HG03135 (cell line): Measurements from ENCODE around the gene ZNF442.
"Not testable (repeated sequence)": the region's sequence is repeated elsewhere in the genome, so short reads cannot be mapped to it uniquely, and the experiment has no call there.

ENCODE experiments used
- ATAC-seq: cut with Tn5 transposase; IDR thresholded peaks from one replicate; pipeline ENCODE4 v1.9.1; 2021; ENCODE audit warnings: mild to moderate bottlenecking, moderate library complexity; ENCODE audit not compliant: unreplicated experiment

The ZNF442 gene

DNA sequence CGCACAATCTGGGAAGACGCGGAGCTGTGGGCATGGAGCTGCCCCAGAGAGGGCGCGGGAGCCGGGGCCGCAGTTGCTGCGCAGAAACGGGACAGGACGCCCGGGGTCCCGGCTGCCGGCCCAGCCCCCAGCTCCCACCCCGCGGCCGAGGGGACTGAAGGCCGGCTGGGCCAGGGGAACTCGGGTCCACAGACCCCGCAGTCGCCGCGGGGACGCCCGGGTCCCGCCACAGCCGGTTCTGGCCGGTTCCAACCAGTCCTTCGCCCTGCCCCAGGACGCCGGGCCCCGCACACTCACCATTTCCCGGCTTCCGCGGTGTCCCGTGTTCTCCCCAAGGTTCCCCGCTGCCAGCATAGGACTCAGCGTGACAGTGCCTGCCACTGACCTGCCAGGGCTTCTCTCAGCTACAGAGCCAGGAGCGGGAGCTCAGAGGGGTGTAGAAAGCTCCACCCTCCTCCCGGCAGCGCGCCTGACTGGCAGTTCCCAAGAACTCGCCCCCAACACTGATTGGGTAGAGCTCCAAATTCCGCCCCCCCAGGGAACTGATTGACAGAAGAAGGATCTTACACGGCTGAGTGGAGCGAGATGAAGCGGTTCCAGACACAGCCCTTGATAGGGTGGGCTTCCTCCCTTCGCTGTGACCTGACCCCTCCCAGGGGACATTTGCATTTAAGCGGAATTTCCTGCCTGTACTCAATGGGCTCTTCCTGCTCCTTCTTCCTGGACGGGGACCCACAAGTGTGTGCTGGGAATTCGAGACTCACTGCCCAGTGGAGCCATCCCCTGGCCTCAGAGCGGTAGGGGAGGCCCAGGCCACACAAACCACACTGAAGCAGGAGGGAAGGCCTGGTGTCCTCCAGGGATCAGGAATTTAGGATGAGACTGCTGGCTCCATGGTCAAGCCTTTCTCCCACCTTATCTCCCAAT lies at the start of gene ZNF442:
Gene ZNF442, minus strand, starts transcription at position 448 of the 927 bp plus-strand sequence. CDS start 2,052 bp downstream, outside the sequence.
- ATAC-seq, result peak; percentile 89

GRCh38 chr19:12411893-12412292 lies 46.4 kb upstream of the ZNF442 start:
- no peak for ATAC-seq

DNA sequence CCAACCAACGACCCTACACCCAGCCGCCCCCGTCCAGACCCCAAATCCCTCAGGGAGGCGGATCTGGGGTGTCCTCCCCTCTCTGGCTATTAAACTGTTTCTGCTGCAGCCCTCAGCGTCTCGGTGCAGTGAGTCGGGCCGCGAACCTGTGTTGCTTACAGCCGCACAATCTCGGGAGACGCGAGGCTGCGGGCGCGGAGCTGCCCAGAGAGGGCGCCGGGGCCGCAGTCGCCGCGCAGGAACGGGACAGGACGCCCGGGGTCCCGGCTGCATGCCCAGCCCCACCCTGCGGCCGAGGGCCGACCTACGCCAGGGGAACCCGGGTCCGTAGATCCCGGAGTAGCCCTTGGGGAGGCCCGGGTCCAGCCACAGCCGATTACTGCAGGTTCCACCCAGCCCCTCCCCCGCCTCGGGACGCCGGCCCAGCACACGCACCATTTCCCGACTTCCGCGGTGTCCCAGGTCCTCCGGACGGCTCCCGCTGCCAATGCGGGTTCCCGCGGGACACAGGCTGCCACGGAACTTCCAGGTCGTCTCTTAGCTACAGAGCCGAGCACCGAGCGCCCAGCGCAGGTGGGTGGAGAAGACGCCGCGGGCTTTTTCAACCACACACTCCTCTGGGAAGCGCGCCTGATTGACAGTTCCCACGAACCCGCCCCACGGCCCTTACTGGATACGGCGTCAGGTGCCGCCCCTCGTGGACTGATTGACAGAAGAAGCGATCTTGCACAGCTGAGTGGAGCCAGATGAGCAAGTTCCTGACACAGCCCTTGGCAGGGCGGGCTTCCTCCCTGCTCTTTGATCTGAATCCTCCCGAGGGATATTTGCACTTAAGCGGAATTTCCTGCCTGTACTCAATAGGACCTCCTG lies 35.4 kb upstream of the ZNF442 start, which contains the start of gene ZNF799:
Gene ZNF799, minus strand, starts transcription at position 639 of the 870 bp plus-strand sequence. Its CDS starts 201 bp downstream, at position 438.
- peak; percentile 73 for ATAC-seq

DNA sequence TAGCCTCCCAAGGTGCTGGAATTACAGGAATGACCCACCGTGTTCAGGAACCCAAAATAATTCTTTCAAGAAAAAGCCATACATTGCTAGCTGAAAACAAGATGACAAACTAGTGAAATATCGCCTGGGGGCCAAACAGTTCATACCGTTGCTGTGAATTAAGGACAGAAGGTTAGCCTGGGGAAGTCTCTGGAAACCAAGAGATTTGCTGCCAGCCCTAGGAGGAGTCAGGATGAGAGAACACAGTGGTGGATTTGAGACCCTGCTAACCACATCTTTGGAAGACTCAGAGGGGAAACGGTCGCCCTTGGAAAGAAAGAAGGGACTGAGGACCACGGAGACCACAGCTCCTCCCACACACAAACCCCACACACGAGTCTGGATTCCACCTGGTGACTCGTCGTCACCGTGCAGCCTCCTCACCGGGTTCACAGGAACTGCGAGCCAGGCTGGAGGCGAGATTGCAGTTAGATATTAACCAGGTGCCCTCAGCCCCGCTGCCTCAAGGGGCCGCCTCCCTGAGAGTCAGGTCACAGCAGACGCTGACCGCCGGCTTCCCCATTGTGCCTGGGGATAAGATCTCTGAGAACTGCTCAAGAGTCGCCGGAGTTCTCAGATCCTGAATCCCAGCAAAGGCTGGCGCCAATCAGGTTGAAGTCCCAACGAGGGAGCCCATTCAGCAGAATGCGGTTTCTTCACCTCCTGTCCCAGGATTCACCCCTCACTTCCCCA lies 34.6 kb upstream of the ZNF442 start:
- ATAC-seq, result peak; percentile 43

DNA sequence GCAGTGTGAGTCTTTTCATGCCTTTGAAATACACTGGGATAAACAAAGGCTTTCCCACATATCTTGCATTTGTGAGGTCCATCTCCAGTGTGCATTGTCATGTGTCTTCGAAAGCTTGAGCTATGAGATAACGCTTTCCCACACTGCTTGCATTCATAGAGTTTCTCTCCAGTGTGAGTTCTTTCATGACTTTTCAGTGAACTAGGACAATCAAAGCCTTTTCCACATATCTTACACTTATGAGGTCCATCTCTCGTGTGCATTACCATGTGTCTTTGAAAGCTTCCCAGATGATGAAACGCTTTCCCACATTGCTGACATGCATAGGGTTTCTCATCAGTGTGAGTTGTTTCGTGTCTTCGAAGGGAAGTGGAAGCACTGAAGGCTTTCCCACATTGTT lies 25.7 kb upstream of the ZNF442 start:
- not testable (repeated sequence) for ATAC-seq

DNA sequence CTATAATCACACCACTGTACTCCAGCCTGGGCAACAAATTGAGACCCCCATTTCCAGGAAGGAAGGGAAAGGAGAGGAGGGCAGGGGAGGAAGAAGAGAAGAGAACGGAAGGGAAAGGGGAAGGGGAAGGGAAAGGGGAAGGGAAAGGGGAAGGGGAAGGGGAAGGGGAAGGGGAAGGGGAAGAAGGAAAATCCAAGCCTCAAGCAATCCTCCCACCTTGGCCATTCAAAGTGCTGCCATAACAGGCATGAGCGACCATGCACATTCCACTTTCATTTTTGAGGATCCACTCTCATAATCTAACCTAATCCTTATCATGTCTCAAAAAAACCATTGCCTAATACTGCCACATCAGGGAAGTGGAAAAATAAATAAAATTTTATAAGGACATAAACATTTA lies 20.9 kb upstream of the ZNF442 start:
- not testable (repeated sequence) for ATAC-seq

GRCh38 chr19:12380444-12380737 lies 14.9 kb upstream of the ZNF442 start:
- ATAC-seq, result no peak

GRCh38 chr19:12379732-12380443 lies 14.4 kb upstream of the ZNF442 start:
- no peak for ATAC-seq

DNA sequence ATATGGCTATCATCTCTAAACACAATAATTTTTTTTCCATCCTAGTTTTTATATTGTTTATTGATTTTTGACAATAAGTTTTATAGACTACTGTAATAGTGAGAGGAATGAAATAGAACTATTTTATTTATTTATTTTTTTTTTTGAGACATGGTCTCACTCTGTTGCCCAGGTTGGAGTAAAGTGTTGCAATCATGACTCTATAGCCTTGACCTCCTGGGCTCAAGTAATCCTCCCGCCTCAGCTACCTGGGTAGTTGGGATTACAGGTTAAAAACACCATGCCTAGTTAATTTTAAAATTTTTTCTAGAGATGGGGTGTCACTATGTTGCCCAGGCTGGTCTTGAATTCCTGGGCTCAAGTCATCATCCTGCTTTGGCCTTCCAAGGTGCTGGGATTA lies 8.5 kb upstream of the ZNF442 start:
- ATAC-seq, result no peak

GRCh38 chr19:12364391-12365235 lies 870 bp downstream of the ZNF442 start:
- no peak for ATAC-seq

- not testable (repeated sequence) for ATAC-seq
Measured at GRCh38 chr19:12362236-12362635, 3.2 kb downstream of the ZNF442 start.

DNA sequence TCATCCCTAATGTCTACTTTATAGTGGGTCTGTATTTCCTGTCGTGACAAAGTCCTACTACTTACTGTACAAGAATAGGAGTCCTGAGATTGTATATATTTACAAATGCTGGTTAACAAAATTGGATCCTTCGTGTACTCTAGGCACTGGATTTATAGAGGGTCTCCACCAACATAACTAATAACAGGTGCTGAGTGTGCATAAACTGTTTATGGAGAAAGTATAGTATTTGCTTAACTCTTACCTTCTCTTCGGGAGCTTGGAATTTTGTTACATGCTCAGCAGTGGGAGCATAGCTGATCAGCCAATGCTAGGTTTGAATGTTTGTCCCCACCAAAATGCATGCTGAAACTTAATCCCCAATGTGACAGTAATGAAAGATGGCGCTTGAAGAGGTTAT lies 12.1 kb downstream of the ZNF442 start:
- no peak for ATAC-seq

GRCh38 chr19:12350890-12351197 lies 14.6 kb downstream of the ZNF442 start:
- ATAC-seq, result no peak

- ATAC-seq, result no peak
Measured at GRCh38 chr19:12350185-12350889, 15.1 kb downstream of the ZNF442 start.

- ATAC-seq, result no peak
Measured at GRCh38 chr19:12346896-12347295, 18.6 kb downstream of the ZNF442 start.

DNA sequence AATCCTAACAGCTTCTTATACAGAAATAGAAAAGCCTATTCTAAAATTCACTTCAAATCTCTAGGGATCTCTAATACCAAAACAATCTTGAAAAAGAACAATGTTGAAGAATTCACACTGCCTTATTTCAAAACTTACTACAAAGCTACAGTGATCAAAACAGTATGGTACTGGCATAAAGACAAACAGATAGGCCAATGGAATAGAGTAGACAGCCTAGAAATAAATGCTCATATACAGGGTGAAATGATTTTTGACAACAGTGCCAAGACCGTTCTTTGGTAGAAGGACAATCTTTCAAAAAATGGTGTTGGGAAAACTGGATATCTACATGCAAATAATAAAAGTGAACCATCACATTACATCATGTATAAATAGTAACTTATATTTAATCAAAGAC lies 20.3 kb downstream of the ZNF442 start:
- ATAC-seq, result no peak

- peak; percentile 78 for ATAC-seq
Measured at GRCh38 chr19:12333162-12334159, 32.0 kb downstream of the ZNF442 start, which contains the start of gene ZNF563. Gene ZNF563 (minus strand): TSS chr19:12333633. CDS start chr19:12333482, 151 bp downstream.
